ENCODE data around the gene FUT4.
"Not testable (repeated sequence)": the region's sequence is repeated elsewhere in the genome, so short reads cannot be mapped to it uniquely, and the experiment has no call there.

FUT4 gene

DNA sequence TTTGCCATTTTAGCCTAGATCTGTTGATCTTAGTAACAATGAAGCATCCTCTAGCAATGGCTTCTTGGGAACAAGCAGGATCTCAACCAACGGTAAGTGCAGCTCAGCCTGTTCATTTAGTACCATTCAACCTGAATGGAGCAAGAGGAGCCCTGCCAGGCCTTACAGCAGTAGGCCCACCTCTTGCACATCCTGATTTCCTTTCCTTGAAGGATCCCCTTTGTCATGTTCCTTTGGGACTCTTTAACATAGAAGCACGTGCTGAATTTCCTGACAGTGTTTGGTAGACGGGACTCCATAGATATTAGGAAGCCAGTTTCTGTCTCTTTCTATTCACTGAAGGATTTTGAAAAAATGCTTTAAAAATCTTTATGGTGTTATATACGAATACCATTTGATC lies 25.0 kb downstream of the FUT4 start:
- DNase-seq: no peak

DNA sequence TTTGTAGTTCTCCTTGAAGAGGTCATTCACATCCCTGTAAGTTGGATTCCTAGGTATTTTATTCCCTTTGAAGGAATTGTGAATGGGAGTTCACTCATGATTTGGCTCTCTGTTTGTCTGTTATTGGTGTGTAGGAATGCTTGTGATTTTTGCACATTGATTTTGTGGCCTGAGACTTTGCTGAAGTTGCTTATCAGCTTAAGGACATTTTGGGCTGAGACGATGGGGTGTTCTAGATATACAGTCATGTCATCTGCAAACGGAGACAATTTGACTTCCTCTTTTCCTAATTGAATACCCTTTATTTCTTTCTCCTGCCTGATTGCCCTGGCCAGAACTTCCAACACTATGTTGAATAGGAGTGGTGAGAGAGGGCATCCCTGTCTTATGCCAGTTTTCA lies 29.3 kb downstream of the FUT4 start:
- not testable (repeated sequence) for DNase-seq

DNA sequence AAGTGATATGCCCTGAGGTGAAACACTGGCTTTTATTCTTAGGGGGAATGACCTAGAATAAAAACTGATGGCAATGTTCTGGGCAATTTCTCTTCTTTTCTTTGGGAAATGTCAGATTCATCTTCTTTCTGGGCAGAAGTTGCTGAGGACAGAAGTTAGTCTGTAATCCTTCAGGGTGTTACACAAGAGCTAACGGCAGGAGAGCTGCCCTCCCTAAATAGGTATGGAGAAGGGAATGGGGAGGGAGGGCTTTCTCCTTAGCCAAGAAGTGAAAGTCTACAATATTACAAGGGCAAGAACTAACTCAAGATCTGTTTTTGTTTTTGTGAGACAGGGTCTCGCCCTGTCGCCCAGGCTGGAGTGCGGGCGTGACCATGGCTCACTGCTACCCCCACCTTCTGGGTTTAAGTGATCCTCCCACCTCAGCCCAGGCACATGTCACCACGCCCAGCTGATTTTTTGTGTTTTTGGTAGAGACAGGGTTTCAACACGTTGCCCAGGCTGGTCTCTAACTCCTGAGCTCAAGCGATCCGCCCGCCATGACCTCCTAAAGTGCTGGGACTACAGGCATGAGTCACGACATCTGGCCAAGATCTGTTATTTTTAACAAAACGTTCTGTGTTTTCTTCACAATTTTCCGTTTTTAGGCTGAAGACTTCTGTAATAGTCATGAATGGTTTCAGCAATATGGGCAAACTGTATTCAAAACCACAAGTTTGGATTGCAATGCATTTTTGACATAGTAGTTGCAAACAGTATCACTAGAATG lies 30.7 kb downstream of the FUT4 start:
- DNase-seq: no peak

DNA sequence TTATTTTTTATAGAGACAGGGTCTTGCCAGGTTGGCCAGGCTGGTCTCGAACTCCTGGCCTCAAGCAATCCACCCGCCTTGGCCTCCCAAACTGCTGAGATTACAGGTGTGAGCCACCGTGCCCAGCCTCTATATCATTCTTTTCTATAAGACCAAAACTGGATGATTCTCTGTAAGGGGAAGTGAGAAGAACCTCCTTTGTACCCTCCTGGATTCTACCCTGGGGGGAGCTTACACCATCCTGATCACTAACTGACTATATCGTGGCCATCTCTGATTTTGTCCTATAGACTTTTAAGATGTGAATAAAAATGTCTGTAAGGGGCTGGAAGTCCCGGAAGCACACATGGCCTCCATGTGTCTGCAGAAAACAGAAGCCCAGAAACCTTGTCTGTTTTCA lies 32.6 kb downstream of the FUT4 start:
- no peak for DNase-seq

DNA sequence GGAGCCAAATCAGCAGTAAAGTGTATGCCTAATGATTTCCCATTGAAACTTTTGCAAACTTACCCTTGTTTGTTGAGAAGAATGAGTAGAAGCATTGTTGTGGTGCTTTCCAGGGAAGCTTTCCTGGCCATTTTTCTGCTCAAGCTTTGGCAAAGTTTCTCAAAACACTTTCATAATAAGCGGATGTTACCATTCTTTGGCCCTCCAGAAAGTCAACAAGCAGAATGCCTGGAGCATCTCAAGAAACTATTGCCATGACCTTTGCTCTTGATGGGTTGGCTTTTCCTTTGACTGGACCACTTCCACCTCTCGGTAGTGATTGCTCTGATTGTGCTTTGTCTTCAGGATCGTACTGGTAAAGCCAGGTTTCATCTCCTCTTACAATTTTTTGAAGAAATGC lies 34.1 kb downstream of the FUT4 start:
- DNase-seq: no peak

DNA sequence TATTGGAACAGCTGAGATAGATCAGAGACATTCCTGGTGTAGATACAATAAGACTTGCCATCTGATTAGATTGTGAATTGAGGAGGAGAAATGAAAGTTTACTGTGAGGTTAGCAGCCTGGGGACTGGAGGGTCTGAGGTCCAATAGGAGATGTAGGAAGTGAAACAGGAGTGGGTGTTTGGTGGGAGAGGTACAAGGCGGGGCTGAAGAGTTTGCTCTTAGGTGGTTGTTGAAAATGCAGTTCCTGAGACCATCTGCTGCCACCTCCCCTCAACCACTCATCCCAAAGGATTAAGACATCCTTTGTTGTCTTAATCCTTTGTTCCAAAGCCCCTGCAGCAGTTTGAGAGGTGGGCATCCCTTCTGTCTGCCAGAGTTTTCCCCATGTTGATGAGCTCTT lies 38.2 kb downstream of the FUT4 start:
- no peak for DNase-seq

DNA sequence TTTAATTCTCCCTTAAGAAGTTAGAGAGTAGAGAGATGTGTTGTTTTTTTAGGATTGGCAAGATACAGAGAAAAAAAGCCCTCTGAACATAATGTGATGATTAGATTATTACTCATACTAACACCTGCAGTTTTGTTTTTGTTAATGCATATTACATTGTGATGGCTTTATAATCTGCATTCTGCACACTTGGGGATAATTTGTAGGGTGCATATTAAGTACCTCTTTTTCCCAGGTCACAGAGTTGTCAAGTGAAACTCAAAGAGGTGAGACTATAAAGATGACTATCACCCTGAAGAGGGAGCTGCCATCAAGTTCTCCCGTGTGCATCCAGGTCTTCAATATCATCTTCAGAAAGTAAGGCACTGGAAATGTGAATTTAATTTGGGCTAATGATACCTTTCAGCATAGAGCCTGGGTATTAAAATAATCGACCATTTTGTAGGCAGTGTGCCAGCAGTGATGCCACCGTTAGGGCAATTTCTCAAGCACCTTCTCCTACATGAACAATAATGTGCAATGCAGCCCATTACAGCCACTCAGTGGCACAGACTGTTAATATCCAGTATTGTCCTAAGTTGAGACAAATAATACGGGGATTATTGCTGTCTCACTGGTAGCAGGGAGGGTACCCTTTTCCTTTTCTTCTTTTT lies 39.6 kb downstream of the FUT4 start:
- no peak for DNase-seq

DNA sequence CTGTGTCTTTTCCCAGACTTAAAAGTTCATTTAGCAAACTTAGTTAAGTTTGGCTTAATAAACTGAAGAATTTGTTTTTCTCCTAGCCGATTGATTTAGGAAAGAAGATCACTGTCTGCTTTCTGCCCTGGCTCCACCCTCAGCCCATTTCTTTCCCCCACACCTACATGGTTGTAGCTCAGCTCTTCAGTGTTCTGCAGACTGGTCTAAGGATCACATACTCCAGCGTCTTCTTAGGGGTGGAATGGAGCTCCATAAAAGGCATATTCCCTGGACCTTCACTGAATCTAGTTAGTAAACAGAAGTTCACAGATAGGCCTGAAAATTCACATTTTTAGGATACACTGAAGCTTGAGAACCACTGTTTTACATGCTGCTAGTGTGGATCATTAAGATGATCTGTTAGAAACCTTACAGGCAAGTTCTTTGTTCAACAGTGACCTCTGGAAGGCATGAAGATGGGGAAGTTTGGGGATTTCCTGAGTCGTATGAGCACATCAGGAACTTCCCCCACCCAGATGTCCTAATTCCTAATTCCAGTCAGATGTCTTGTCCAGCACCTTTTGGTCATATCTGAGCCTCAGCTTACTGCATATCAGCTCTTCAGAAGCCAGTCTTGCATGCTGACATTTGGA lies 40.3 kb downstream of the FUT4 start:
- no peak for DNase-seq

DNA sequence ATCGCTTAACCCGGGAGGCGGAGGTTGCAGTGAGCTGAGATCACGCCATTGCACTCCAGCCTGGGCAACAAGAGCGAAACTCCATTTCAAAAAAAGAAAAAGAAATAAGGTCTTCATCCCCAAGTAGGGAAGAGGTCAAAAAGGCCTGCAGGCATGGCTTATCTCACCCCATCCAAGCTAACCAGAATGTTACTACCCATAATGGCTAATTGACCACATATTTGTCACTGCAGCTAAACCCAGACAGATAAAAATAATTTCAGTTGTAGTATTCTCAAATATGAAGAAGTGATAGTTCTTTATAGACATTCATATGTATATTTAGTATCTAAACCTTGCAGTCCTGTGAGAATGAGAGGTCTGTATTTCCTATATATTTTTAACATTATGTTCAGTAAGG lies 41.3 kb downstream of the FUT4 start:
- DNase-seq: no peak

DNA sequence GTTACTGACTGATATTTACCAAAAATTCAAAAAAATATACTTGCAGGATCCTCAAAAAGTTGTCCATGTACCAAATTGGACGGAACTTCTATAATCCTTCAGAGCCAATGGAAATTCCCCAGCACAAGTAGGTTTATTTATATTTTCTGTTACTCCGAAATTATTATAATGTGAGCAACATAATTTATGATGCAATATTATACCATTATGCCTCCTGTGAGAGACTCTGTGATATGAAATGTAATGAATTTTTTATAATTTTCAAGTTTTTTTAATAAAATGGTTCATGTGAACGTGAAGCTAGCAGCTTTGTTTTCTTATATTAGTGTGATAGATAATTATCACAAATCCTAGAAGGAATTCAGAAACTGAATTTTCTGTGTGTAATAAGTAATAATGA lies 41.7 kb downstream of the FUT4 start:
- DNase-seq: no peak

DNA sequence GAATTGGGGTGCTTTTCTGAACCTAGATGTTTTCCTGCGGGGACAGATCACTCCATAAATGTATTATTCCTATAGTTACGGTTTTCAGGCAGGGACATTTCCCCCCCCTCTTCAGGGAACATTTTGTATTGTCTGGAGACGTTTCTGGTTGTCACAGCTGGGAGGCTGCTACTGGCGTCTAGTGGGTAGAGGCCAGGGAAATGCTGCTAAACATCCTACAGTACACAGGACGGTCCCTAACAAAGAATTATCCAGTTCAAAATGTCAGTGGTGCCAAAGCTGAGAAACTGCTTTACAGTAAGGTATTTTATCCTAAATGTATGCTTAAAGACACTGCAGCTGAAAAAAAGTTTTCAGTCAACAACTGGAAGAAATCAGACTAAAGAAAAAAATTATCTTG lies 42.8 kb downstream of the FUT4 start:
- DNase-seq: no peak

DNA sequence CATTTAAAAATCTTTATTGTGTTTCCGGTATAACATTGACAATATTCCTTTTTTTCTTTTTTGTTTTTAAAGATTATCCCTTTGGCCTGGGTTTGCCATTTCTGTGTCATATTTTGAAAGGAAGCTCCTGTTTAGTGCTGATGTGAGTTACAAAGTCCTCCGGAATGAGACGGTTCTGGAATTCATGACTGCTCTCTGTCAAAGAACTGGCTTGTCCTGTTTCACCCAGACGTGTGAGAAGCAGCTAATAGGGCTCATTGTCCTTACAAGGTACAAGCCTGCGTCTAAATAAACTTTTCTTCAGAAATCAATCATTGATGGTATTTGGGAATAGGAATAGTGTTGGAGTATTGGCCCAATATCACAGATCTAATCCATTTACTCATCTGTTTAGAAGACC lies 43.3 kb downstream of the FUT4 start:
- no peak for DNase-seq

DNA sequence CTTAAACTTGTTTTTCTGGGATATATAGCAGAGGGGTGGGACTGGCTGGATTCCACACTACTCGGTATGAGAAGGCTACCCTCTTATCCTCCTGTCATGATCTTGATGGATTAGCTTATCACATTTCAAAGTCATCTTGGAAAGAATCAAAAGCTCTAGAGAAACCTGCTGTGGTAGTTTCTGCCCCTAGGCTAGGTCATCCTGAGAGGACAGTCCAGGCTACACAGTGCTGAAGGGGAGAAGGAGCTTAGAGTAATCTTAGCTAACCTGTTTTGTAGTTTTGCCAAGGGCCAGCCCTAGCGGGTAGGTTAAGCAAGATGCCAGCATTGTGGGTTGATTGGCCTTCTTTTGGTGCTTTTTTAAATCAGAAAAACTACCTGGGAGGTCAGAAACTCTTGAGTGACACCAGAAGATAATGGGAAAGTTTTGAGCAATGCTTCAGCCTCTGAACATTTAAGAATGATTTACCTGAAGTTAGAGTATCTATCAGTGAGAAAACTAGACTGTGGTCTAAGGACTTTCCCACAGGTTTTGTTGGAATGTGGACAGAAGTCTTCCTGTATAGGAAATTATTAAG lies 44.7 kb downstream of the FUT4 start:
- DNase-seq: no peak

DNA sequence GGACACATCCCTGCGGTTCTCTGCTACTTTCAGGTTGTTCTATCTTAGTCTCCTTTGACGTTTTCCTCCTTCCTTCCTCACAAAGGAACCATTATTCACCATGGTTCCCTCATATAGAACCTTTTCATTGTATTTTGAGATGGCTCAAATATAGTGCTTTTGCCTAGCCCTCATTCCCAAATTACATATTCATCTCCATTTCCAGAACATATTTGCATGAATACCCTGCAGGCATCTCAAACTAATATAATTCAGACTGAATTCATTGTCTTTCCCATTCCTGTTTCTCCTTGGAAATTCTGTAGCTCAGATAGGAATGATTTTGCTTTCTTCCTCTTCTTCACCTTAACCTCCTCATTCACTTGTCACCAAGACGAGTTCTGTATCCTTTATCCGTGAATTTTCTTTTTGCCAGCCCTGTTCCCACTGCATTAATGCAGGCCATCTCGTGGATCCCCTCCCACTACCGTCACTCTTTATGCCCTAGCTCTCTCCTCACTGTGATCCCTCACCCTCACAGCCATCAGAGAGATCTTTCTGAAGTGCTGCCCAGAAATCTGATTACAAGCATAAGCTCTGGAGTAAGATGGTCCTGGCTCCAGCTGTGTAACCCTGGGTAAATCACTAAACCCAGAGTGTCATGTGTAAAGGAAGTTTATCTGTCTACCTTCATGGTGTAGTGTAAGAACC lies 46.8 kb downstream of the FUT4 start:
- DNase-seq: no peak

DNA sequence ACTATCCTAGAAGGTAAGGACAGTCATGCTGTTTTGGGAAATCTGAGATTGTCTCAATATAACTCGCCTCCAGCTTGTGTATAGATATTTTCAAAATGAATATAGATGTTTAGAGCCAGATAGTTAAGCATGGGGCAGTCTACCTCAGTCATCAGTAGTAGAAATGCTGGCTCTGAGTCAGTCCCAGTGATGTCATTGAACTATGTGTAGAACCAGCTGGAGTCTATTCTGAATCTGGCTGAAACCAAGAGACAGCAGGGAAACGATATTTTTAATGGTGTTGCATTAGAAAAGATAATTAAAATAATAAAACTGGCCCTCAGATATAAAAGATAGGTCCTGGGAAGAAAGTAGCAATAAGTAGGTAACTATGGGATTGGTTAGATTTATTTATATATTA lies 49.3 kb downstream of the FUT4 start:
- DNase-seq: no peak

DNA sequence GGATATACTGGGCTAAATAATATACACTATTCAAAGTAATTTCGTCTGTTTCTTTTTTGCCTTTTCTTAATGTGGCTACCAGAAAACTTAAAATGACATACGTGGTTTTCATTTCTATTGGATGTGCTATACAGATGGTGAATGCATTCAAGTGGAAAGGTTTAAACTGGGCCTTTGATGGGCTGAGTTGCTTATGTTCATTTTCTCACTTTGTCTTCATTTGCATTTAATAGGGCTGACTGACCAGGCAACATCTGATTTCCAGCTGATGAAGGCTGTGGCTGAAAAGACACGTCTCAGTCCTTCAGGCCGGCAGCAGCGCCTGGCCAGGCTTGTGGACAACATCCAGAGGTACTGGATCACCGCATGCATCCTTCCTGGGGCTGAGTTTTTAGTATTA lies 51.4 kb downstream of the FUT4 start:
- no peak for DNase-seq

DNA sequence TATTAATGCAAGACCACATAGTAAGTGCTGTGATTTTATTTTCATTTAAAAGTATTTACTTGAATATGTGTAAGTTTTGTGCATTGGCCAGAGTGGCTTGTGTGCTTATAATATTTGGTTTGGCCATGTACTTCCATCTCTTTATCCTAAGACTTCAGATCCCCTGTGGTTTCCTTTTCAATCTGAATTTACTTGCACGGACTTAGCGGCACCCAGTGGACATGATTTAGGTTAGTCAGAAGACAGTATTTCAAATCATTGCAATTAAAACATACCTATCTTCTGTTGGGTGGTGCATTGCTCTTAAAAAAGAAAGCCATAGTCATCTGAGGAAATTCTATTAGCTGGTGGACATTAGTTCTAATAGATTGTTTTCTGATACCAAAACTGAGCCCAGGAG lies 54.2 kb downstream of the FUT4 start:
- no peak for DNase-seq
